ENCODE measurements around the gene SF3A2.
A peak's percentile ranks its signal among the peaks of the same experiment; 100 is the strongest.

The SF3A2 gene

GRCh38 chr19:2273356-2274184 is 36.9 kb downstream of the SF3A2 start (continued):
- TF ChIP-seq ZNF610 (tag by site-specific recombination; IDR thresholded peaks at IDR 0.05; ENCODE audit: borderline replicate concordance), result 0 out of 2 replicates have a peak, but pooled peaks have one; percentile 52
- peak; percentile 59; the same call in 1 of the 2 replicates for TF ChIP-seq ZBTB44 (tag by site-specific recombination; IDR thresholded peaks at IDR 0.05)
- peak; percentile 85 for TF ChIP-seq ZNF561 (tag by site-specific recombination; IDR thresholded peaks at IDR 0.05; ENCODE audit: borderline replicate concordance)
- TF ChIP-seq ZNF214 (tag by site-specific recombination; IDR thresholded peaks at IDR 0.05; ENCODE audit: borderline replicate concordance), result no peak
- TF ChIP-seq ZNF473 (tag by site-specific recombination; IDR thresholded peaks at IDR 0.05), result no peak
- peak; percentile 24; the same call in 1 of the 2 replicates for TF ChIP-seq BCL11A (tag by site-specific recombination; IDR thresholded peaks at IDR 0.05; ENCODE audit: low read depth)
- peak; percentile 77; the same call in 1 of the 2 replicates for TF ChIP-seq ZBTB10 (tag by site-specific recombination; IDR thresholded peaks at IDR 0.05)
- no peak for TF ChIP-seq ZNF777 (tag by site-specific recombination; IDR thresholded peaks at IDR 0.05; ENCODE audit: borderline replicate concordance)
- TF ChIP-seq SALL2 (tag by site-specific recombination; IDR thresholded peaks at IDR 0.05; ENCODE audit: borderline replicate concordance), result no peak
- TF ChIP-seq ZNF843 (tag by site-specific recombination; IDR thresholded peaks at IDR 0.05), result peak; percentile 79
- 0 out of 2 replicates have a peak, but pooled peaks have one; percentile 14 for TF ChIP-seq EGR2 (tag by site-specific recombination; IDR thresholded peaks at IDR 0.05; ENCODE audit: low read depth)
- peak; percentile 85 for TF ChIP-seq ZNF76 (tag by site-specific recombination; IDR thresholded peaks at IDR 0.05; ENCODE audit: borderline replicate concordance, low read depth)
- no peak for TF ChIP-seq ZNF121 (tag by site-specific recombination; IDR thresholded peaks at IDR 0.05)
- TF ChIP-seq ZNF501 (tag by site-specific recombination; IDR thresholded peaks at IDR 0.05), result peak; percentile 90
- TF ChIP-seq BCL6B (tag by site-specific recombination; IDR thresholded peaks at IDR 0.05), result no peak
- TF ChIP-seq ZBTB1 (tag by site-specific recombination; IDR thresholded peaks at IDR 0.05), result no peak
- TF ChIP-seq HOXC10 (CRISPR knock-in tag; IDR thresholded peaks at IDR 0.05), result no peak
- TF ChIP-seq ZNF366 (tag by site-specific recombination; conservative IDR thresholded peaks at IDR 0.05), result peak; percentile 32
- TF ChIP-seq ZNF776 (tag by site-specific recombination; IDR thresholded peaks at IDR 0.05; ENCODE audit: borderline replicate concordance), result no peak
- no peak for TF ChIP-seq ZNF350 (tag by site-specific recombination; IDR thresholded peaks at IDR 0.05)
- no peak for TF ChIP-seq ZNF114 (tag by site-specific recombination; IDR thresholded peaks at IDR 0.05)
- peak; percentile 61 for TF ChIP-seq ZBTB26 (tag by site-specific recombination; optimal IDR thresholded peaks at IDR 0.05)
- peak; percentile 83; the same call in 1 of the 2 replicates for TF ChIP-seq ZSCAN5A (tag by site-specific recombination; IDR thresholded peaks at IDR 0.05)
- peak; percentile 82; the same call in 1 of the 2 replicates for TF ChIP-seq ZNF530 (tag by site-specific recombination; IDR thresholded peaks at IDR 0.05; ENCODE audit: low read depth)
- 0 out of 2 replicates have a peak, but pooled peaks have one; percentile 14 for TF ChIP-seq HOXD13 (CRISPR knock-in tag; IDR thresholded peaks at IDR 0.05; ENCODE audit: borderline replicate concordance)
- peak; percentile 97 for TF ChIP-seq GLIS2 (tag by site-specific recombination; IDR thresholded peaks at IDR 0.05)
- peak; percentile 30; the same call in 1 of the 2 replicates for TF ChIP-seq ZNF398 (tag by site-specific recombination; IDR thresholded peaks at IDR 0.05)
